Measurements from ENCODE around the gene NFKBIL1.

DNA sequence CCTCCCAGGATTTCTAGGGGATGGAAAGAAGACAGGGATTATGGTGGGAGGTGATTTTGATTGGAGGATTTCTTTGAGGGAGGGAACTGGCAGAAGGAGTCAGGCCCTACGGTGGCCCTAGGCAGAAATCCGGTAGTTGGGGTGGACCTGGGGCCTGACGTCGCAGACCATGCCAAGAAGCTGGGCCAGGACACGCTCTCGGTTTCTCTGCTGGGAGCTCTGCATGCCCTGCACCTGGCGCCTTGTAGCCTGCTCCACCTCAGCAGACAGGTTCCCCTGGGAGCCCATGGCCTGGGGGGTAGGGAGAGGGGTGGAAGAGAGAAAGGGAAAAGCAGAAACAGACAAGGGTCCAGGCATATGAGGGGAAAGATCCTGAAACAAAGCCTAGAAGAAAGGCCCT, 2.1 kb upstream of the NFKBIL1 start:
- TF ChIP-seq, protein P1, sequence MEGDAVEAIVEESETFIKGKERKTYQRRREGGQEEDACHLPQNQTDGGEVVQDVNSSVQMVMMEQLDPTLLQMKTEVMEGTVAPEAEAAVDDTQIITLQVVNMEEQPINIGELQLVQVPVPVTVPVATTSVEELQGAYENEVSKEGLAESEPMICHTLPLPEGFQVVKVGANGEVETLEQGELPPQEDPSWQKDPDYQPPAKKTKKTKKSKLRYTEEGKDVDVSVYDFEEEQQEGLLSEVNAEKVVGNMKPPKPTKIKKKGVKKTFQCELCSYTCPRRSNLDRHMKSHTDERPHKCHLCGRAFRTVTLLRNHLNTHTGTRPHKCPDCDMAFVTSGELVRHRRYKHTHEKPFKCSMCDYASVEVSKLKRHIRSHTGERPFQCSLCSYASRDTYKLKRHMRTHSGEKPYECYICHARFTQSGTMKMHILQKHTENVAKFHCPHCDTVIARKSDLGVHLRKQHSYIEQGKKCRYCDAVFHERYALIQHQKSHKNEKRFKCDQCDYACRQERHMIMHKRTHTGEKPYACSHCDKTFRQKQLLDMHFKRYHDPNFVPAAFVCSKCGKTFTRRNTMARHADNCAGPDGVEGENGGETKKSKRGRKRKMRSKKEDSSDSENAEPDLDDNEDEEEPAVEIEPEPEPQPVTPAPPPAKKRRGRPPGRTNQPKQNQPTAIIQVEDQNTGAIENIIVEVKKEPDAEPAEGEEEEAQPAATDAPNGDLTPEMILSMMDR (IDR thresholded peaks at IDR 0.05): no peak
- TF ChIP-seq ZFX (IDR thresholded peaks at IDR 0.05; ENCODE audit: borderline replicate concordance): no peak
